GM23338 (cell line): ENCODE results near the gene AKT1S1. TPM values are rescaled to one million over a fixed set of nuclear protein-coding genes. Genes with fewer than 3 reads are reported as not detected.

Source experiments
- ATAC-seq: fragments of 200-7000 bp; cut with Tn5 transposase; 3 replicates; pipeline ENCODE4 v1.9.1; 2020
- DNase-seq: peaks from one replicate; pipeline ENCODE4 v3.0.0-alpha.2; 2015; ENCODE audit warnings: low spot score
- H2AFZ ChIP-seq: fragments of 200-600 bp; sonication (generic); 2 replicates; pipeline ENCODE4 v1.8.0; 2016; ENCODE audit warnings: antibody characterized with exemption, mild to moderate bottlenecking, moderate library complexity
- H3F3A ChIP-seq: fragments of 200-600 bp; sonication (generic); replicated peaks from 2 replicates; pipeline ENCODE4 v1.8.0; 2017; ENCODE audit warnings: antibody characterized with exemption, mixed run types, low read depth
- H3K27ac ChIP-seq: fragments of 200-600 bp; sonication (generic); 2 replicates; pipeline ENCODE4 v1.6.1; 2016; ENCODE audit warnings: low read depth
- H3K27me3 ChIP-seq: fragments of 200-600 bp; sonication (generic); 2 replicates; pipeline ENCODE4 v1.8.0; 2016; ENCODE audit warnings: mild to moderate bottlenecking, mixed run types, moderate library complexity; ENCODE audit not compliant: insufficient read depth
- H3K36me3 ChIP-seq: fragments of 200-600 bp; sonication (generic); 2 replicates; pipeline ENCODE4 v1.8.0; 2016; ENCODE audit warnings: mild to moderate bottlenecking; ENCODE audit not compliant: insufficient read depth
- H3K4me1 ChIP-seq: fragments of 200-600 bp; sonication (generic); 2 replicates; pipeline ENCODE4 v1.8.0; 2016; ENCODE audit warnings: mild to moderate bottlenecking, moderate library complexity; ENCODE audit not compliant: insufficient read depth
- H3K4me2 ChIP-seq: fragments of 200-600 bp; sonication (generic); 2 replicates; pipeline ENCODE4 v1.7.1; 2017; ENCODE audit warnings: mixed run types
- H3K4me3 ChIP-seq: fragments of 200-600 bp; sonication (generic); 2 replicates; pipeline ENCODE4 v1.6.1; 2016; ENCODE audit warnings: mixed run types
- H3K79me2 ChIP-seq: fragments of 200-600 bp; sonication (generic); replicated peaks from 2 replicates; pipeline ENCODE4 v1.8.0; 2017; ENCODE audit warnings: mild to moderate bottlenecking; ENCODE audit not compliant: insufficient read depth
- H3K9me2 ChIP-seq: fragments of 200-600 bp; sonication (generic); 2 replicates; pipeline ENCODE4 v1.8.0; 2017; ENCODE audit not compliant: insufficient read depth
- H4K20me1 ChIP-seq: fragments of 200-600 bp; sonication (generic); replicated peaks from 2 replicates; pipeline ENCODE4 v1.8.0; 2017; ENCODE audit warnings: mild to moderate bottlenecking; ENCODE audit not compliant: insufficient read depth
- H3K27ac Mint-ChIP-seq: 2 replicates; pipeline ENCODE4 v1.8.0; 2020; ENCODE audit warnings: inconsistent platforms, mild to moderate bottlenecking, moderate library complexity, mixed read lengths
- H3K27me3 Mint-ChIP-seq: 3 replicates; pipeline ENCODE4 v1.8.0; 2022; ENCODE audit warnings: low read depth, mild to moderate bottlenecking, moderate library complexity, mixed read lengths, inconsistent platforms; ENCODE audit not compliant: insufficient read depth, poor library complexity
- H3K36me3 Mint-ChIP-seq: 3 replicates; pipeline ENCODE4 v1.8.0; 2021; ENCODE audit warnings: low read depth, mild to moderate bottlenecking, inconsistent platforms, moderate library complexity, mixed read lengths
- H3K4me1 Mint-ChIP-seq: 3 replicates; pipeline ENCODE4 v1.8.0; 2020; ENCODE audit warnings: mild to moderate bottlenecking, inconsistent platforms, mixed read lengths
- H3K4me3 Mint-ChIP-seq: 3 replicates; pipeline ENCODE4 v1.8.0; 2021; ENCODE audit warnings: moderate library complexity, mild to moderate bottlenecking, inconsistent platforms, mixed read lengths
- H3K9me3 Mint-ChIP-seq: 3 replicates; pipeline ENCODE4 v1.8.0; 2020; ENCODE audit warnings: moderate library complexity, mild to moderate bottlenecking, inconsistent platforms, mixed read lengths
- CREB1 ChIP-seq: fragments of 250-450 bp; sonication (Bioruptor Pico); IDR thresholded peaks from 2 replicates; pipeline ENCODE4 v1.5.0; 2020; ENCODE audit warnings: low read depth, mild to moderate bottlenecking, moderate library complexity
- EZH2 ChIP-seq: fragments of 200-600 bp; sonication (generic); IDR thresholded peaks from one replicate; pipeline ENCODE4 v1.8.0; 2017; ENCODE audit warnings: antibody characterized with exemption, mild to moderate bottlenecking, low read depth; ENCODE audit not compliant: unreplicated experiment
- EZH2phosphoT487 ChIP-seq: fragments of 200-600 bp; sonication (generic); IDR thresholded peaks from one replicate; pipeline ENCODE4 v1.8.1; 2018; ENCODE audit warnings: antibody characterized with exemption; ENCODE audit not compliant: unreplicated experiment
- JUNB ChIP-seq: IDR thresholded peaks from one replicate; pipeline ENCODE4 v1.6.1; 2016; ENCODE audit warnings: antibody characterized with exemption; ENCODE audit not compliant: unreplicated experiment
- NANOG ChIP-seq: IDR thresholded peaks from 2 replicates; pipeline ENCODE4 v1.6.1; 2016; ENCODE audit warnings: antibody characterized with exemption, borderline replicate concordance
- POLR2AphosphoS5 ChIP-seq: IDR thresholded peaks from 2 replicates; pipeline ENCODE4 v1.6.1; 2016; ENCODE audit warnings: antibody characterized with exemption, low read depth
- STAT1 ChIP-seq: IDR thresholded peaks from one replicate; pipeline ENCODE4 v1.6.1; 2016; ENCODE audit warnings: antibody characterized with exemption; ENCODE audit not compliant: unreplicated experiment
- ZNF114 ChIP-seq: fragments of 250-450 bp; sonication (Bioruptor Pico); IDR thresholded peaks from 2 replicates; pipeline ENCODE4 v1.5.0; 2020; ENCODE audit warnings: mild to moderate bottlenecking, moderate library complexity
- ZNF331 ChIP-seq: fragments of 250-450 bp; sonication (Bioruptor Pico); IDR thresholded peaks from 2 replicates; pipeline ENCODE4 v1.5.0; 2020; ENCODE audit warnings: low read depth, mild to moderate bottlenecking, moderate library complexity
- polyA plus RNA-seq: library from polyadenylated mRNA; unstranded; fragments of >200 nt; fragmentation: Nextera tagmentation; extraction: Ambion mirVana; gene quantifications from 2 replicates; pipeline ENCODE4 v1.2.1, GENCODE V29; 2016
- total RNA-seq: library from RNA; depleted of rRNA; stranded (reverse); fragments of >200 nt; shearing (Covaris generic); gene quantifications from 2 replicates; pipeline ENCODE4 v1.2.3, GENCODE V29; 2014
- TF ChIP-seq, protein P1 (sequence below): fragments of 250-450 bp; sonication (Bioruptor Pico); IDR thresholded peaks from 2 replicates; pipeline ENCODE4 v1.5.0; 2020; ENCODE audit warnings: mild to moderate bottlenecking, moderate library complexity
- TF ChIP-seq, protein P2 (sequence below): IDR thresholded peaks from one replicate; pipeline ENCODE4 v1.6.1; 2018; ENCODE audit warnings: antibody characterized with exemption; ENCODE audit not compliant: unreplicated experiment
- TF ChIP-seq, protein P3 (sequence below): IDR thresholded peaks from 2 replicates; pipeline ENCODE4 v1.6.1; 2016; ENCODE audit warnings: antibody characterized with exemption
- TF ChIP-seq, protein P4 (sequence below), 2 experiments: fragments of 200-600 bp in 1 of 2; sonication (generic) in 1 of 2; conservative IDR thresholded peaks; 2 replicates each; pipeline versions ENCODE4 v1.5.1 to v1.6.1; 2016 to 2017; ENCODE audit warnings: antibody characterized with exemption in 2 of 2, low read depth in 2 of 2, mild to moderate bottlenecking in 2 of 2, moderate library complexity in 1 of 2

AKT1S1 gene
- total and polyA plus RNA-seq, 2 experiments from 2014 or later, result 21.5 to 28.6 TPM

DNA sequence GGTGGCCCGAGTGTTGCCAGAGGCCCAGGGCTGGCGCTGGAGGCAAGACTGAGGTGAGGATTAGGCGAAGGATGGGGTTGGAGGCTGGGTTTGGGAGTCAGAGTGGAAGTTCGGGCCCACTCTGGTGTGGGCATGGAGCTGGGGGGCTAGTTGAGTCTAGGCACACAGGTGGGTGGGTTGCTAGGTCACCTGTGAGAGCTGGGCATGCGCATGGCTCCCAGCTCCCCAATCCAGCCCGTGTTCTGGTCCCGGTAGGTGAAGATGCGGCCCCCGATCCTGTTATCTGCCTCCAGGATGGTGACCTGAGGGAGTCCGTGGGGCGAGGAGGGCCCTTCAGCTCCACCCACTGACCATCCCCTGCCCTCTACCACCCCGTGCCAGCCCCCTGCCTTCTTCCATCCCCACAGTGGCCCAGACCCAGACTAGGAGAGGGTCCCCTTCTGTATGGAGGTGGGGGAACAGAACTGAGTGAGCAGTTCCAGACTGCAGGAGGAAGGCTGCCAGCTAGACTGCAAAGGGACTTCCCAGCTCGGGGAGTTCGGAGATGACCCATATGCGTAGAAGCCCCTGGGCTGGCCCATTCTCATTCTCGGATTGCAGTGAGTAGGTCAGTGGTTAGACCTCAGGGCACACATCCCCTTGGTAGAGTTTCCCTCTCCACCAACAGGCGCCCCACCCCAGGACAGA lies 17.9 kb upstream of the AKT1S1 start:
- DNase-seq, result no peak
- Histone ChIP-seq H3K27ac (no peak overlapping the region), H3K4me1 (peaks cover 9% of the 10 kb centered on the region; the same call in 1 of the 2 replicates), H3F3A (peaks cover 7% of the 10 kb centered on the region; the same call in 1 of the 2 replicates), H3K36me3 (no peaks in the 10 kb centered on the region), H4K20me1 (no peaks in the 10 kb centered on the region), H3K79me2 (no peaks in the 10 kb centered on the region), H3K27me3 (no peaks in the 10 kb centered on the region), H3K4me2 (no peak overlapping the region), H2AFZ (no peak overlapping the region), H3K9me2 (no peaks in the 10 kb centered on the region), H3K4me3 (no peak overlapping the region)
- Mint-ChIP-seq H3K36me3 (no peaks in the 10 kb centered on the region), H3K27ac (no peak overlapping the region), H3K27me3 (peaks cover 21% of the 10 kb centered on the region), H3K4me3 (no peak overlapping the region), H3K9me3 (no peaks in the 10 kb centered on the region; the same call in 2 of the 3 replicates), H3K4me1 (peaks cover 17% of the 10 kb centered on the region)
- no peak for TF ChIP-seq JUNB
- TF ChIP-seq NANOG, result no peak
- no peak for TF ChIP-seq EZH2
- no peak for TF ChIP-seq EZH2phosphoT487
- TF ChIP-seq, protein P1, sequence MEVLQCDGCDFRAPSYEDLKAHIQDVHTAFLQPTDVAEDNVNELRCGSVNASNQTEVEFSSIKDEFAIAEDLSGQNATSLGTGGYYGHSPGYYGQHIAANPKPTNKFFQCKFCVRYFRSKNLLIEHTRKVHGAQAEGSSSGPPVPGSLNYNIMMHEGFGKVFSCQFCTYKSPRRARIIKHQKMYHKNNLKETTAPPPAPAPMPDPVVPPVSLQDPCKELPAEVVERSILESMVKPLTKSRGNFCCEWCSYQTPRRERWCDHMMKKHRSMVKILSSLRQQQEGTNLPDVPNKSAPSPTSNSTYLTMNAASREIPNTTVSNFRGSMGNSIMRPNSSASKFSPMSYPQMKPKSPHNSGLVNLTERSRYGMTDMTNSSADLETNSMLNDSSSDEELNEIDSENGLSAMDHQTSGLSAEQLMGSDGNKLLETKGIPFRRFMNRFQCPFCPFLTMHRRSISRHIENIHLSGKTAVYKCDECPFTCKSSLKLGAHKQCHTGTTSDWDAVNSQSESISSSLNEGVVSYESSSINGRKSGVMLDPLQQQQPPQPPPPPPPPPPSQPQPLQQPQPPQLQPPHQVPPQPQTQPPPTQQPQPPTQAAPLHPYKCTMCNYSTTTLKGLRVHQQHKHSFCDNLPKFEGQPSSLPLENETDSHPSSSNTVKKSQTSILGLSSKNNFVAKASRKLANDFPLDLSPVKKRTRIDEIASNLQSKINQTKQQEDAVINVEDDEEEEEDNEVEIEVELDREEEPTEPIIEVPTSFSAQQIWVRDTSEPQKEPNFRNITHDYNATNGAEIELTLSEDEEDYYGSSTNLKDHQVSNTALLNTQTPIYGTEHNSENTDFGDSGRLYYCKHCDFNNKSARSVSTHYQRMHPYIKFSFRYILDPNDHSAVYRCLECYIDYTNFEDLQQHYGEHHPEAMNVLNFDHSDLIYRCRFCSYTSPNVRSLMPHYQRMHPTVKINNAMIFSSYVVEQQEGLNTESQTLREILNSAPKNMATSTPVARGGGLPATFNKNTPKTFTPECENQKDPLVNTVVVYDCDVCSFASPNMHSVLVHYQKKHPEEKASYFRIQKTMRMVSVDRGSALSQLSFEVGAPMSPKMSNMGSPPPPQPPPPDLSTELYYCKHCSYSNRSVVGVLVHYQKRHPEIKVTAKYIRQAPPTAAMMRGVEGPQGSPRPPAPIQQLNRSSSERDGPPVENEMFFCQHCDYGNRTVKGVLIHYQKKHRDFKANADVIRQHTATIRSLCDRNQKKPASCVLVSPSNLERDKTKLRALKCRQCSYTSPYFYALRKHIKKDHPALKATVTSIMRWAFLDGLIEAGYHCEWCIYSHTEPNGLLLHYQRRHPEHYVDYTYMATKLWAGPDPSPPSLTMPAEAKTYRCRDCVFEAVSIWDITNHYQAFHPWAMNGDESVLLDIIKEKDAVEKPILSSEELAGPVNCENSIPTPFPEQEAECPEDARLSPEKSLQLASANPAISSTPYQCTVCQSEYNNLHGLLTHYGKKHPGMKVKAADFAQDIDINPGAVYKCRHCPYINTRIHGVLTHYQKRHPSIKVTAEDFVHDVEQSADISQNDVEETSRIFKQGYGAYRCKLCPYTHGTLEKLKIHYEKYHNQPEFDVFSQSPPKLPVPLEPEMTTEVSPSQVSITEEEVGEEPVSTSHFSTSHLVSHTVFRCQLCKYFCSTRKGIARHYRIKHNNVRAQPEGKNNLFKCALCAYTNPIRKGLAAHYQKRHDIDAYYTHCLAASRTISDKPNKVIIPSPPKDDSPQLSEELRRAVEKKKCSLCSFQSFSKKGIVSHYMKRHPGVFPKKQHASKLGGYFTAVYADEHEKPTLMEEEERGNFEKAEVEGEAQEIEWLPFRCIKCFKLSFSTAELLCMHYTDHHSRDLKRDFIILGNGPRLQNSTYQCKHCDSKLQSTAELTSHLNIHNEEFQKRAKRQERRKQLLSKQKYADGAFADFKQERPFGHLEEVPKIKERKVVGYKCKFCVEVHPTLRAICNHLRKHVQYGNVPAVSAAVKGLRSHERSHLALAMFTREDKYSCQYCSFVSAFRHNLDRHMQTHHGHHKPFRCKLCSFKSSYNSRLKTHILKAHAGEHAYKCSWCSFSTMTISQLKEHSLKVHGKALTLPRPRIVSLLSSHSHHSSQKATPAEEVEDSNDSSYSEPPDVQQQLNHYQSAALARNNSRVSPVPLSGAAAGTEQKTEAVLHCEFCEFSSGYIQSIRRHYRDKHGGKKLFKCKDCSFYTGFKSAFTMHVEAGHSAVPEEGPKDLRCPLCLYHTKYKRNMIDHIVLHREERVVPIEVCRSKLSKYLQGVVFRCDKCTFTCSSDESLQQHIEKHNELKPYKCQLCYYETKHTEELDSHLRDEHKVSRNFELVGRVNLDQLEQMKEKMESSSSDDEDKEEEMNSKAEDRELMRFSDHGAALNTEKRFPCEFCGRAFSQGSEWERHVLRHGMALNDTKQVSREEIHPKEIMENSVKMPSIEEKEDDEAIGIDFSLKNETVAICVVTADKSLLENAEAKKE (CRISPR knock-in tag), result no peak
- TF ChIP-seq CREB1 (CRISPR knock-in tag), result no peak
- TF ChIP-seq ZNF331 (CRISPR knock-in tag), result no peak
- TF ChIP-seq, protein P2, sequence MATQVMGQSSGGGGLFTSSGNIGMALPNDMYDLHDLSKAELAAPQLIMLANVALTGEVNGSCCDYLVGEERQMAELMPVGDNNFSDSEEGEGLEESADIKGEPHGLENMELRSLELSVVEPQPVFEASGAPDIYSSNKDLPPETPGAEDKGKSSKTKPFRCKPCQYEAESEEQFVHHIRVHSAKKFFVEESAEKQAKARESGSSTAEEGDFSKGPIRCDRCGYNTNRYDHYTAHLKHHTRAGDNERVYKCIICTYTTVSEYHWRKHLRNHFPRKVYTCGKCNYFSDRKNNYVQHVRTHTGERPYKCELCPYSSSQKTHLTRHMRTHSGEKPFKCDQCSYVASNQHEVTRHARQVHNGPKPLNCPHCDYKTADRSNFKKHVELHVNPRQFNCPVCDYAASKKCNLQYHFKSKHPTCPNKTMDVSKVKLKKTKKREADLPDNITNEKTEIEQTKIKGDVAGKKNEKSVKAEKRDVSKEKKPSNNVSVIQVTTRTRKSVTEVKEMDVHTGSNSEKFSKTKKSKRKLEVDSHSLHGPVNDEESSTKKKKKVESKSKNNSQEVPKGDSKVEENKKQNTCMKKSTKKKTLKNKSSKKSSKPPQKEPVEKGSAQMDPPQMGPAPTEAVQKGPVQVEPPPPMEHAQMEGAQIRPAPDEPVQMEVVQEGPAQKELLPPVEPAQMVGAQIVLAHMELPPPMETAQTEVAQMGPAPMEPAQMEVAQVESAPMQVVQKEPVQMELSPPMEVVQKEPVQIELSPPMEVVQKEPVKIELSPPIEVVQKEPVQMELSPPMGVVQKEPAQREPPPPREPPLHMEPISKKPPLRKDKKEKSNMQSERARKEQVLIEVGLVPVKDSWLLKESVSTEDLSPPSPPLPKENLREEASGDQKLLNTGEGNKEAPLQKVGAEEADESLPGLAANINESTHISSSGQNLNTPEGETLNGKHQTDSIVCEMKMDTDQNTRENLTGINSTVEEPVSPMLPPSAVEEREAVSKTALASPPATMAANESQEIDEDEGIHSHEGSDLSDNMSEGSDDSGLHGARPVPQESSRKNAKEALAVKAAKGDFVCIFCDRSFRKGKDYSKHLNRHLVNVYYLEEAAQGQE, result no peak
- TF ChIP-seq POLR2AphosphoS5, result no peak
- TF ChIP-seq ZNF114 (CRISPR knock-in tag), result no peak
- TF ChIP-seq STAT1, result no peak
- TF ChIP-seq, protein P3, sequence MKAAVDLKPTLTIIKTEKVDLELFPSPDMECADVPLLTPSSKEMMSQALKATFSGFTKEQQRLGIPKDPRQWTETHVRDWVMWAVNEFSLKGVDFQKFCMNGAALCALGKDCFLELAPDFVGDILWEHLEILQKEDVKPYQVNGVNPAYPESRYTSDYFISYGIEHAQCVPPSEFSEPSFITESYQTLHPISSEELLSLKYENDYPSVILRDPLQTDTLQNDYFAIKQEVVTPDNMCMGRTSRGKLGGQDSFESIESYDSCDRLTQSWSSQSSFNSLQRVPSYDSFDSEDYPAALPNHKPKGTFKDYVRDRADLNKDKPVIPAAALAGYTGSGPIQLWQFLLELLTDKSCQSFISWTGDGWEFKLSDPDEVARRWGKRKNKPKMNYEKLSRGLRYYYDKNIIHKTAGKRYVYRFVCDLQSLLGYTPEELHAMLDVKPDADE, result no peak
- TF ChIP-seq, protein P4, sequence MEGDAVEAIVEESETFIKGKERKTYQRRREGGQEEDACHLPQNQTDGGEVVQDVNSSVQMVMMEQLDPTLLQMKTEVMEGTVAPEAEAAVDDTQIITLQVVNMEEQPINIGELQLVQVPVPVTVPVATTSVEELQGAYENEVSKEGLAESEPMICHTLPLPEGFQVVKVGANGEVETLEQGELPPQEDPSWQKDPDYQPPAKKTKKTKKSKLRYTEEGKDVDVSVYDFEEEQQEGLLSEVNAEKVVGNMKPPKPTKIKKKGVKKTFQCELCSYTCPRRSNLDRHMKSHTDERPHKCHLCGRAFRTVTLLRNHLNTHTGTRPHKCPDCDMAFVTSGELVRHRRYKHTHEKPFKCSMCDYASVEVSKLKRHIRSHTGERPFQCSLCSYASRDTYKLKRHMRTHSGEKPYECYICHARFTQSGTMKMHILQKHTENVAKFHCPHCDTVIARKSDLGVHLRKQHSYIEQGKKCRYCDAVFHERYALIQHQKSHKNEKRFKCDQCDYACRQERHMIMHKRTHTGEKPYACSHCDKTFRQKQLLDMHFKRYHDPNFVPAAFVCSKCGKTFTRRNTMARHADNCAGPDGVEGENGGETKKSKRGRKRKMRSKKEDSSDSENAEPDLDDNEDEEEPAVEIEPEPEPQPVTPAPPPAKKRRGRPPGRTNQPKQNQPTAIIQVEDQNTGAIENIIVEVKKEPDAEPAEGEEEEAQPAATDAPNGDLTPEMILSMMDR (conservative IDR thresholded peaks at IDR 0.05; ENCODE audit: low read depth in 2 of 2), result no peak
- no peak for ATAC-seq
